BLaER1 (cell line): ENCODE results near the gene RSF1.
"Not testable (repeated sequence)": the region's sequence is repeated elsewhere in the genome, so short reads cannot be mapped to it uniquely, and the experiment has no call there.

Experiments
- H3K27ac ChIP-seq: shearing (Covaris generic); formaldehyde crosslinking; 2 replicates; pipeline ENCODE4 v1.8.1; 2022
- H3K27me3 ChIP-seq: shearing (Covaris generic); formaldehyde crosslinking; 2 replicates; pipeline ENCODE4 v1.8.1; 2022
- H3K36me3 ChIP-seq: shearing (Covaris generic); formaldehyde crosslinking; 2 replicates; pipeline ENCODE4 v1.8.1; 2022
- H3K4me1 ChIP-seq: shearing (Covaris generic); formaldehyde crosslinking; 2 replicates; pipeline ENCODE4 v1.8.1; 2022
- H3K4me2 ChIP-seq: shearing (Covaris generic); formaldehyde crosslinking; 2 replicates; pipeline ENCODE4 v1.8.1; 2022
- H3K4me3 ChIP-seq: shearing (Covaris generic); formaldehyde crosslinking; 2 replicates; pipeline ENCODE4 v1.8.1; 2022
- H3K9ac ChIP-seq: shearing (Covaris generic); formaldehyde crosslinking; 2 replicates; pipeline ENCODE4 v1.8.1; 2022
- H3K9me3 ChIP-seq: shearing (Covaris generic); formaldehyde crosslinking; 2 replicates; pipeline ENCODE4 v1.8.1; 2022
- H4K20me1 ChIP-seq: shearing (Covaris generic); formaldehyde crosslinking; 2 replicates; pipeline ENCODE4 v1.8.1; 2022
- Cebpa-rat ChIP-seq: shearing (Covaris generic); IDR thresholded peaks from 2 replicates; pipeline ENCODE4 v1.8.1; 2022

RSF1 gene

GRCh38 chr11:77642228-77642627 lies 178.3 kb downstream of the RSF1 start:
- no peak overlapping the region for H3K4me2 ChIP-seq
- H4K20me1 ChIP-seq = no peaks in the 10 kb centered on the region
- no peak overlapping the region for H3K27ac ChIP-seq
- H3K4me3 ChIP-seq = no peak overlapping the region
- H3K9ac ChIP-seq = no peak overlapping the region
- H3K36me3 ChIP-seq = no peaks in the 10 kb centered on the region
- TF ChIP-seq Cebpa-rat = no peak
- H3K9me3 ChIP-seq = peaks cover 24% of the 10 kb centered on the region
- H3K27me3 ChIP-seq = no peaks in the 10 kb centered on the region
- H3K4me1 ChIP-seq = peaks cover 5% of the 10 kb centered on the region

DNA sequence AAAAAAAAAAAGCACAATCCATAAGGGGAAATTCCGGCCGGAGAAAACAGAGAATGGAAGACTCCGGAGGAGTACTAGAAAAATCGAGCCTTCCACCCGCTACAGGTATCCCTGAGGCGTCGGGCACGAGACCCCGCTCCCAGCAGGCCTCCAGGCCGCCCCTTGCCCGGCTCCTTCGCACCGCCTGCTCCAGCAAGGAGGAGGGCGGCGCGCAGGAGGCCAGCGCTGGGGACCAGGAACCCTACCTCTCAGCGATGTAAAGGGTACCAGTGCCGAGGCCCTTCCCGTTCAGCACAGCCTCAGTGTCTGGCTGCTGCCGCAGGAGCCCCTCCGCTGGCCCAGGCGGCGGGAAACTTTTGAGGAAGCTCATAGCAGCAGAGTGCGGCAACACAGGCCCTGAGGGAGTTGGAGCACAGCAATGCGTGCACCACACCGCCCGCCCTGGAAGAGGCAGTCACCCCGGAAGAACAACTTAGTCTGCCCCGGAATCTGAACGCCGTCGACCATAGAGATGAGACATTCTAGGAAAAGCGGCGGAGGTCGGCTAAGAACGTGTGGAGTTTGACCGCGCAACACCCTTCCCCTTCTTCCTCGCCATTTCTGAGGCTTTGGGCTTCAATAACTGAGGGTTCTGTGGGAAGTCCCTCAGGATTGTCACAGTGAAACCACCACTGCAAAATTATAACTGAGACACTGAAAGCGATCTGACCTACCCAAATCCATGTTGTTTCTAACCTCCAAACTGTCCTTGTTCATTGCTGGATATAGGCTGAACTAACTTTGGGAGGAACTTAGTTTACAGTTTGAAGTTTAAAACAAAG lies 183.0 kb downstream of the RSF1 start, which contains the start of gene CLNS1A:
CLNS1A (minus strand) TSS at position 450 of the 821 bp plus-strand sequence; CDS start at position 370, 80 bp downstream.
- Histone ChIP-seq H3K4me2 (peak within 1 kb of the TSS; percentile 88), H3K9me3 (peaks cover 28% of the 10 kb centered on the region), H3K36me3 (peaks cover 25% of the 10 kb centered on the region), H3K4me1 (peaks cover 25% of the 10 kb centered on the region), H4K20me1 (no peaks in the 10 kb centered on the region), H3K27ac (peak within 1 kb of the TSS; percentile 95), H3K27me3 (no peaks in the 10 kb centered on the region), H3K9ac (peak within 1 kb of the TSS; percentile 94), H3K4me3 (peak within 1 kb of the TSS; percentile 96)
- TF ChIP-seq Cebpa-rat = no peak

GRCh38 chr11:77636731-77637344 lies 183.7 kb downstream of the RSF1 start:
- peaks cover 27% of the 10 kb centered on the region for H3K4me1 ChIP-seq
- peak overlapping the region; percentile 95 for H3K27ac ChIP-seq
- peaks cover 34% of the 10 kb centered on the region for H3K9me3 ChIP-seq
- H3K9ac ChIP-seq = peak overlapping the region; percentile 94
- H3K36me3 ChIP-seq = peaks cover 32% of the 10 kb centered on the region
- peak overlapping the region; percentile 88 for H3K4me2 ChIP-seq
- H3K27me3 ChIP-seq = no peaks in the 10 kb centered on the region
- peak overlapping the region; percentile 96 for H3K4me3 ChIP-seq
- H4K20me1 ChIP-seq = no peaks in the 10 kb centered on the region
- no peak for TF ChIP-seq Cebpa-rat

GRCh38 chr11:77633926-77634325 lies 186.6 kb downstream of the RSF1 start:
- H3K9ac ChIP-seq, H3K4me2 ChIP-seq, H3K27me3 ChIP-seq, H3K27ac ChIP-seq, H3K4me3 ChIP-seq: not testable (repeated sequence)
- Histone ChIP-seq H3K9me3 (peaks cover 13% of the 10 kb centered on the region; the same call in 1 of the 2 replicates), H3K36me3 (peaks cover 50% of the 10 kb centered on the region), H3K4me1 (peaks cover 46% of the 10 kb centered on the region), H4K20me1 (peaks cover 26% of the 10 kb centered on the region)

GRCh38 chr11:77630157-77630710 lies 190.3 kb downstream of the RSF1 start:
- no peak overlapping the region for H3K9ac ChIP-seq
- peaks cover 13% of the 10 kb centered on the region; the same call in 1 of the 2 replicates for H3K9me3 ChIP-seq
- H3K27ac ChIP-seq = no peak overlapping the region
- H3K4me3 ChIP-seq = no peak overlapping the region
- H3K27me3 ChIP-seq = no peaks in the 10 kb centered on the region
- peaks cover 56% of the 10 kb centered on the region for H4K20me1 ChIP-seq
- peak overlapping the region; percentile 33 for H3K4me2 ChIP-seq
- TF ChIP-seq Cebpa-rat = no peak
- H3K4me1 ChIP-seq = peaks cover 27% of the 10 kb centered on the region
- peaks cover 85% of the 10 kb centered on the region for H3K36me3 ChIP-seq

- peaks cover 93% of the 10 kb centered on the region for H3K36me3 ChIP-seq
- H3K9me3 ChIP-seq = no peaks in the 10 kb centered on the region
- no peaks in the 10 kb centered on the region for H4K20me1 ChIP-seq
- H3K4me2 ChIP-seq = no peak overlapping the region
- no peak for TF ChIP-seq Cebpa-rat
- no peaks in the 10 kb centered on the region for H3K27me3 ChIP-seq
- H3K4me1 ChIP-seq = no peaks in the 10 kb centered on the region
- H3K27ac ChIP-seq = no peak overlapping the region
- H3K9ac ChIP-seq = no peak overlapping the region
- no peak overlapping the region for H3K4me3 ChIP-seq
These were observed 200.8 kb downstream of the RSF1 start for GRCh38 chr11:77619576-77620198.

DNA sequence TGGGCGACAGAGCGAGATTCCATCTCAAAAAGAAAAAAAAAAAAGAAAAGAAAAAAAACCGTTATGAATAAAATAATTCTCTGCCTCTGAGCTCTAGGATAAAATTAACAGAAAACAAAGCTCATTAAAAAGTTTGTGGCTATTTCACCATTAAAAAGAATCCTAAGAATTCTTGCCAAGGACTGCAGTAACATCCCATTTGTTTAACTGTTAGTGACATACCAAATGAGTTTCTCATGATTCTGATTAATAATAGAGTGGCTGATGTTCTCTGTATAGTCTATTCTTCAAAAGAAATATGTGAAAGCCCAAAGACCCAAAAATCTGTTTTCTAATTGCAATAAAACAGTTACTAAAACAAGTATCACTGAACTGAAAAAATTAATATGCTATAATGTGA lies 202.6 kb downstream of the RSF1 start:
- no peaks in the 10 kb centered on the region for H3K4me1 ChIP-seq
- no peak overlapping the region for H3K4me3 ChIP-seq
- no peaks in the 10 kb centered on the region for H3K27me3 ChIP-seq
- TF ChIP-seq Cebpa-rat = no peak
- no peak overlapping the region for H3K9ac ChIP-seq
- no peaks in the 10 kb centered on the region for H4K20me1 ChIP-seq
- peaks cover 87% of the 10 kb centered on the region for H3K36me3 ChIP-seq
- H3K9me3 ChIP-seq = no peaks in the 10 kb centered on the region
- no peak overlapping the region for H3K27ac ChIP-seq
- H3K4me2 ChIP-seq = no peak overlapping the region

DNA sequence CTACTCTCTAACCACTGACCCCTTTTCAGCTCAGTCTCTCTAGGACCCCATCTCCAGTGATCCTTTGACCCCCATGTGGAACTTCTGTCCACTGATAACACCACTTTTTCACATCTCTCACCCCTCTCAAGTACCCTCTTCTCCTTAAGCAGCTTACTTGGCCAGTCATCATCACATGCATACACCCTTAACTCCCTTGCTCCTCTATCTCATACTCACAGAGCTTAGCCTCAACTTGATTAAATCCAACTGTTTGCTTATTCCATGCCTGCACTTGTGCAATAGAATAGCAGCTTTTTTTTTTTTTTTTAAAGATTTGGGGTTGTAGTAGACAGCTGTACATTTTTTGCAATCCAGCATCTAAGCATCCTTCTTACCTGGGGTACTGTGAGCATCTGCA lies 208.6 kb downstream of the RSF1 start:
- H3K4me1 ChIP-seq = no peaks in the 10 kb centered on the region
- no peaks in the 10 kb centered on the region for H3K9me3 ChIP-seq
- TF ChIP-seq Cebpa-rat = no peak
- H3K4me2 ChIP-seq = no peak overlapping the region
- no peak overlapping the region for H3K4me3 ChIP-seq
- H3K9ac ChIP-seq = no peak overlapping the region
- H4K20me1 ChIP-seq = no peaks in the 10 kb centered on the region
- H3K36me3 ChIP-seq = peaks cover 75% of the 10 kb centered on the region
- no peaks in the 10 kb centered on the region for H3K27me3 ChIP-seq
- no peak overlapping the region for H3K27ac ChIP-seq
